ENCODE data around the gene SLC12A8. TPM values are rescaled to one million over a fixed set of nuclear protein-coding genes. Genes with fewer than 3 reads are reported as not detected.

The SLC12A8 gene
- polyA plus RNA-seq, 1 of the 3 experiments (the other 2 are of a cell fraction): 7.5 TPM

DNA sequence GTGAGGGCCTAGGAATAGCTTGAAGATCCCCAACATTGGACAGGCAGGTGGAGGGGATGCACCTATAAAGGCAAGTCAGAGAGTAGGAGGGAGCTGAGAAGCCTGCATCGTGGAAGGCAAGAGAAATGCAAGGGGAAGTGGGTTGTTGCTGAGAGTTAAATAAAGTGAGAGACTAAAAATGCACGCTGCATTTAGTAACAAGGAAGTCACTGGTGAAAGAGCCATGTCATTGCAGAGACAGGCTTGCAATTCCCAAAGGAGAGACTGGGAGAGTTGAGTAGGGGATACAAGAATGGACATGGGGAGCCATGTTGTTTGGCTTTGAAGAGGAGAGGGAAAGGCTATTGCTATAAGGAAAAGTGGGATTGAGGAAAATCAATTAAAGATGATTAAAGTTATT is 79.7 kb downstream of the SLC12A8 start (continued):
- TF ChIP-seq, protein P1, sequence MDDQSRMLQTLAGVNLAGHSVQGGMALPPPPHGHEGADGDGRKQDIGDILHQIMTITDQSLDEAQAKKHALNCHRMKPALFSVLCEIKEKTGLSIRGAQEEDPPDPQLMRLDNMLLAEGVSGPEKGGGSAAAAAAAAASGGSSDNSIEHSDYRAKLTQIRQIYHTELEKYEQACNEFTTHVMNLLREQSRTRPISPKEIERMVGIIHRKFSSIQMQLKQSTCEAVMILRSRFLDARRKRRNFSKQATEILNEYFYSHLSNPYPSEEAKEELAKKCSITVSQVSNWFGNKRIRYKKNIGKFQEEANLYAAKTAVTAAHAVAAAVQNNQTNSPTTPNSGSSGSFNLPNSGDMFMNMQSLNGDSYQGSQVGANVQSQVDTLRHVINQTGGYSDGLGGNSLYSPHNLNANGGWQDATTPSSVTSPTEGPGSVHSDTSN (IDR thresholded peaks at IDR 0.05): no peak
- no peak for TF ChIP-seq EP300 (IDR thresholded peaks at IDR 0.05; ENCODE audit: borderline replicate concordance in 1 of 2, low read depth in 1 of 2, low read length in 1 of 2)

DNA sequence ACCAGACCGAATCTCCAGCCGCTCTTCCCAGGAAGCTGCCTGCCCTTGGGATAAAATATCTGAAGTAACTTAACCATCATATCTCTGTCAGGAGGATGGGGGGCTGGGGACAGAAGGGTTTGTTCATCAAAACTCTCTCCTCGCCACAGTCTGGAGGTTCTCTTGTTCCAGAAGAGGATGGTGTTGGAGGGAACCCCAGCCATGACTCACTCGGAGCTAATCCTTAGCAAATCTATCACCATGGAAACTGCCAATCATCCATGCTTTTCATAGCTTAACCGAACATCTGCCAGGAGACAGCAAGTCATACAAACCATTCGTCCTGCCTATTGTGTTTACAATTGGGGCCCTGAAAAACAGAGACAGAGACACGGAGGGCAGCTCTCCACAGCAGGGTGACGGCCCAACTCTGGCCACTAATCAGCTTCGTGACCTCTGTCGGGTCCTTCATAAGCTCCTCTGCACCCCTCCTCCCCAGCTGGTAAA is 83.0 kb downstream of the SLC12A8 start:
- Histone ChIP-seq H2AFZ (ENCODE audit: low read depth) (peak overlapping the region; percentile 72), H3K4me2 (peak overlapping the region; percentile 74), H3K36me3 (replicated peaks in 1 of 2; ENCODE audit: control insufficient read depth in 1 of 2, insufficient read depth in 2 of 2, low read length in 1 of 2) (no peaks in the 10 kb centered on the region), H3K9me2 (no peaks in the 10 kb centered on the region), H3K79me2 (ENCODE audit: insufficient read depth) (no peaks in the 10 kb centered on the region), H3K27me3 (ENCODE audit: insufficient read depth) (no peaks in the 10 kb centered on the region), H3F3A (replicated peaks; ENCODE audit: insufficient read depth) (peaks cover 20% of the 10 kb centered on the region), H3K9me3 (no peaks in the 10 kb centered on the region), H3K4me1 (ENCODE audit: control insufficient read depth in 1 of 2, insufficient read depth in 2 of 2, low read depth in 1 of 2, low read length in 1 of 2) (peaks cover 21 to 39% of the 10 kb centered on the region in 2 experiments), H3K9ac (peak overlapping the region; percentile 48; the same call in 1 of the 2 replicates), H4K20me1 (ENCODE audit: insufficient read depth) (no peaks in the 10 kb centered on the region), H3K4me3 (ENCODE audit: low read depth in 2 of 2, low read length in 1 of 2) (no peak overlapping the region), H3K27ac (ENCODE audit: low read depth in 2 of 2, low read length in 1 of 2) (peak overlapping the region; percentile 68 to 89; a peak in 3 of 4 replicates)
- DNase-seq: no peak
- WGBS (ENCODE audit: low lambda C conversion rate): 41% methylated on average over 10 of the region's 10 CpGs
- ChIA-PET POLR2A (no interaction called here), CTCF (interaction anchor here (1.4 kb wide), 1 partner anchor 309 kb away, joined by 3 read pairs; no protein-coding TSS in a partner anchor)
- TF ChIP-seq JUND (IDR thresholded peaks at IDR 0.05) (peak; percentile 79), SIN3A (IDR thresholded peaks at IDR 0.05; ENCODE audit: borderline replicate concordance, low read depth, low read length) (no peak), RCOR1 (IDR thresholded peaks at IDR 0.05; ENCODE audit: low read length) (no peak), RAD21 (IDR thresholded peaks at IDR 0.05; ENCODE audit: low read length) (no peak), YY1 (IDR thresholded peaks at IDR 0.05; ENCODE audit: low read depth) (no peak), ELF1 (IDR thresholded peaks at IDR 0.05) (no peak), CHD2 (IDR thresholded peaks at IDR 0.05; ENCODE audit: low read length, partially characterized antibody) (no peak), TCF12 (IDR thresholded peaks at IDR 0.05) (peak; percentile 65), SMC3 (IDR thresholded peaks at IDR 0.05; ENCODE audit: low read depth, low read length) (no peak), RXRA (IDR thresholded peaks at IDR 0.05; ENCODE audit: borderline replicate concordance, low read depth) (no peak), POLR2AphosphoS5 (IDR thresholded peaks at IDR 0.05; ENCODE audit: low read depth, low read length) (peak; percentile 17; the same call in 1 of the 2 replicates), FOXM1 (IDR thresholded peaks at IDR 0.05; ENCODE audit: low read depth) (no peak; the same call in 1 of the 2 replicates), MEF2A (IDR thresholded peaks at IDR 0.05; ENCODE audit: borderline replicate concordance, low read depth) (no peak), EP300 (IDR thresholded peaks at IDR 0.05; ENCODE audit: borderline replicate concordance in 1 of 2, low read depth in 1 of 2, low read length in 1 of 2) (no peak; a peak in 1 of 4 replicates), EZH2phosphoT487 (IDR thresholded peaks at IDR 0.05; ENCODE audit: borderline replicate concordance, low read depth) (no peak), RFX5 (IDR thresholded peaks at IDR 0.05; ENCODE audit: low read length) (no peak), FOSL2 (IDR thresholded peaks at IDR 0.05; ENCODE audit: borderline replicate concordance, low read depth) (peak; percentile 78), GABPA (IDR thresholded peaks at IDR 0.05; ENCODE audit: low read depth) (no peak)
- TF ChIP-seq, protein P2, sequence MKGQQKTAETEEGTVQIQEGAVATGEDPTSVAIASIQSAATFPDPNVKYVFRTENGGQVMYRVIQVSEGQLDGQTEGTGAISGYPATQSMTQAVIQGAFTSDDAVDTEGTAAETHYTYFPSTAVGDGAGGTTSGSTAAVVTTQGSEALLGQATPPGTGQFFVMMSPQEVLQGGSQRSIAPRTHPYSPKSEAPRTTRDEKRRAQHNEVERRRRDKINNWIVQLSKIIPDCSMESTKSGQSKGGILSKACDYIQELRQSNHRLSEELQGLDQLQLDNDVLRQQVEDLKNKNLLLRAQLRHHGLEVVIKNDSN (IDR thresholded peaks at IDR 0.05; ENCODE audit: borderline replicate concordance, low read depth): no peak
- TF ChIP-seq, protein P3, sequence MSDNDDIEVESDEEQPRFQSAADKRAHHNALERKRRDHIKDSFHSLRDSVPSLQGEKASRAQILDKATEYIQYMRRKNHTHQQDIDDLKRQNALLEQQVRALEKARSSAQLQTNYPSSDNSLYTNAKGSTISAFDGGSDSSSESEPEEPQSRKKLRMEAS (IDR thresholded peaks at IDR 0.05; ENCODE audit: low read depth): no peak
- TF ChIP-seq, protein P1 (IDR thresholded peaks at IDR 0.05): peak; percentile 95
- TF ChIP-seq, protein P4, sequence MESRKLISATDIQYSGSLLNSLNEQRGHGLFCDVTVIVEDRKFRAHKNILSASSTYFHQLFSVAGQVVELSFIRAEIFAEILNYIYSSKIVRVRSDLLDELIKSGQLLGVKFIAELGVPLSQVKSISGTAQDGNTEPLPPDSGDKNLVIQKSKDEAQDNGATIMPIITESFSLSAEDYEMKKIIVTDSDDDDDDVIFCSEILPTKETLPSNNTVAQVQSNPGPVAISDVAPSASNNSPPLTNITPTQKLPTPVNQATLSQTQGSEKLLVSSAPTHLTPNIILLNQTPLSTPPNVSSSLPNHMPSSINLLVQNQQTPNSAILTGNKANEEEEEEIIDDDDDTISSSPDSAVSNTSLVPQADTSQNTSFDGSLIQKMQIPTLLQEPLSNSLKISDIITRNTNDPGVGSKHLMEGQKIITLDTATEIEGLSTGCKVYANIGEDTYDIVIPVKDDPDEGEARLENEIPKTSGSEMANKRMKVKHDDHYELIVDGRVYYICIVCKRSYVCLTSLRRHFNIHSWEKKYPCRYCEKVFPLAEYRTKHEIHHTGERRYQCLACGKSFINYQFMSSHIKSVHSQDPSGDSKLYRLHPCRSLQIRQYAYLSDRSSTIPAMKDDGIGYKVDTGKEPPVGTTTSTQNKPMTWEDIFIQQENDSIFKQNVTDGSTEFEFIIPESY (IDR thresholded peaks at IDR 0.05; ENCODE audit: borderline replicate concordance, low read depth): no peak
- TF ChIP-seq, protein P5, sequence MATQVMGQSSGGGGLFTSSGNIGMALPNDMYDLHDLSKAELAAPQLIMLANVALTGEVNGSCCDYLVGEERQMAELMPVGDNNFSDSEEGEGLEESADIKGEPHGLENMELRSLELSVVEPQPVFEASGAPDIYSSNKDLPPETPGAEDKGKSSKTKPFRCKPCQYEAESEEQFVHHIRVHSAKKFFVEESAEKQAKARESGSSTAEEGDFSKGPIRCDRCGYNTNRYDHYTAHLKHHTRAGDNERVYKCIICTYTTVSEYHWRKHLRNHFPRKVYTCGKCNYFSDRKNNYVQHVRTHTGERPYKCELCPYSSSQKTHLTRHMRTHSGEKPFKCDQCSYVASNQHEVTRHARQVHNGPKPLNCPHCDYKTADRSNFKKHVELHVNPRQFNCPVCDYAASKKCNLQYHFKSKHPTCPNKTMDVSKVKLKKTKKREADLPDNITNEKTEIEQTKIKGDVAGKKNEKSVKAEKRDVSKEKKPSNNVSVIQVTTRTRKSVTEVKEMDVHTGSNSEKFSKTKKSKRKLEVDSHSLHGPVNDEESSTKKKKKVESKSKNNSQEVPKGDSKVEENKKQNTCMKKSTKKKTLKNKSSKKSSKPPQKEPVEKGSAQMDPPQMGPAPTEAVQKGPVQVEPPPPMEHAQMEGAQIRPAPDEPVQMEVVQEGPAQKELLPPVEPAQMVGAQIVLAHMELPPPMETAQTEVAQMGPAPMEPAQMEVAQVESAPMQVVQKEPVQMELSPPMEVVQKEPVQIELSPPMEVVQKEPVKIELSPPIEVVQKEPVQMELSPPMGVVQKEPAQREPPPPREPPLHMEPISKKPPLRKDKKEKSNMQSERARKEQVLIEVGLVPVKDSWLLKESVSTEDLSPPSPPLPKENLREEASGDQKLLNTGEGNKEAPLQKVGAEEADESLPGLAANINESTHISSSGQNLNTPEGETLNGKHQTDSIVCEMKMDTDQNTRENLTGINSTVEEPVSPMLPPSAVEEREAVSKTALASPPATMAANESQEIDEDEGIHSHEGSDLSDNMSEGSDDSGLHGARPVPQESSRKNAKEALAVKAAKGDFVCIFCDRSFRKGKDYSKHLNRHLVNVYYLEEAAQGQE (IDR thresholded peaks at IDR 0.05; ENCODE audit: low read depth, low read length): no peak

All from SK-N-SH (cell line).